Right lobe of liver (tissue), 6 donors: ENCODE data around the gene PRKAB2. TPM values are rescaled to one million over a fixed set of nuclear protein-coding genes. Genes with fewer than 3 reads are reported as not detected.
A peak's percentile ranks its signal among the peaks of the same experiment; 100 is the strongest.

ENCODE experiments used
- ATAC-seq, 4 donors: fragments of 200-7000 bp; cut with Tn5 transposase; one replicate each; pipeline ENCODE4 v1.9.1; 2020; ENCODE audit warnings: mild to moderate bottlenecking in 4 of 4, moderate library complexity in 4 of 4
- DNase-seq, 3 donors: peaks; one replicate each; pipeline ENCODE4 v3.0.0-alpha.2; 2020
- H3K27ac ChIP-seq, 3 donors: fragments of 200-600 bp; one replicate each; pipeline ENCODE4 v1.8.0; 2022
- H3K27me3 ChIP-seq, 2 donors: fragments of 200-600 bp; one replicate each; pipeline ENCODE4 v1.8.0; 2022
- H3K36me3 ChIP-seq, 4 donors: fragments of 200-600 bp; sonication (generic) in 1 of 4; one replicate each; pipeline versions ENCODE4 v1.5.1 to v1.8.0; 2017 to 2022; ENCODE audit warnings: control low read depth in 1 of 4
- H3K4me1 ChIP-seq, 4 donors: fragments of 200-600 bp; sonication (generic) in 1 of 4; one replicate each; pipeline versions ENCODE4 v1.5.1 to v1.8.0; 2017 to 2022; ENCODE audit warnings: control low read depth in 1 of 4
- H3K4me3 ChIP-seq, 3 donors: fragments of 200-600 bp; one replicate each; pipeline ENCODE4 v1.8.0; 2022
- H3K9me3 ChIP-seq, 4 donors: fragments of 200-600 bp; sonication (generic) in 1 of 4; one replicate each; pipeline versions ENCODE4 v1.5.1 to v1.8.0; 2017 to 2022; ENCODE audit warnings: control low read depth in 1 of 4
- CTCF ChIP-seq, 4 donors: fragments of 200-600 bp in 3 of 4; fragments of 450-650 bp in 1 of 4; IDR thresholded peaks; one replicate each; pipeline versions ENCODE4 v1.5.1 to v1.8.0; 2016 to 2022; ENCODE audit warnings: antibody characterized with exemption in 4 of 4, mild to moderate bottlenecking in 2 of 4
- POLR2A ChIP-seq: fragments of 450-650 bp; IDR thresholded peaks from one replicate; pipeline ENCODE4 v1.6.1; 2017; ENCODE audit warnings: antibody characterized with exemption, mild to moderate bottlenecking
- WGBS: methylation state at CpG from one replicate; pipeline ENCODE4 v1.1.6; 2018; ENCODE audit warnings: low coverage, low lambda C conversion rate; ENCODE audit not compliant: insufficient coverage; ENCODE audit errors: missing lambda C conversion rate; 5-methylcytosine and 5-hydroxymethylcytosine counted together
- intact Hi-C, 2 donors: fragments of 100-400 bp; cut with DNase I; formaldehyde crosslinking; loops; one replicate each; pipeline versions ENCODE4 v1.11.2 to v1.14.1; 2022
- total RNA-seq, 6 experiments: library from RNA; depleted of rRNA in 2 of 6; stranded (reverse); fragments of >200 nt in 2 of 6; fragmentation: NEBNext Ultra II Directional in 3 of 6; extraction: Animal tissue kit (Norgen Biotek cat#: 25700) in 3 of 6; gene quantifications; one replicate each; pipeline versions ENCODE4 v1.1.0 to v1.2.4, GENCODE V29; 2016 to 2023
- donor health status: DM: no; HTN: yes; CAD: no.
- donor health status: DM: no; HTN: no; CAD: no.
- donor health status: DM: no; HTN: no; CAD: no.
- donor health status: DM: no; HTN: yes; CAD: no.
- donor health status: DM: no; HTN: yes; CAD: no.

PRKAB2 gene
- total RNA-seq, 6 experiments from 2014 or later: 10.8 to 54.0 (median 25.9) TPM

DNA sequence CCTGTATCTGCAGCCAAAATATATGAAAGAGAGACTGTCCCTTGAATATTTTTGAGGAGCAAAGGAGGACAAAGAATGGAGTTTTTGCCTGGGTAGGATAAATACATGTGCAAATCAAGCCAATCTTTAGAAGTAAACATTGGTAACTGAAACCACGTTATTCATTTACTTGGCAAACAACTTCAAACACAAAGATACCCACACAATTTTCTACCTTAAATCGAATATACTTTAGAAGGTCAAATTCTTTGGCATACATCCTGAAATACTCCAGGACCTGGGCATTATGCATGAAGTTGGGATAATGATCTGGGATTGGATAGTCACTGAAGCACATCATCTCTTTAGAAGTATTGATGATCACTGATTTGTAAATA lies 43.3 kb upstream of the PRKAB2 start:
- TF ChIP-seq CTCF (IDR thresholded peaks at IDR 0.05) (no peak), POLR2A (no peak)
- 12% methylated on average over 2 of the region's 2 CpGs for WGBS
- Histone ChIP-seq H3K4me3 (no peak overlapping the region), H3K27ac (peak overlapping the region in 2 of 3 donors; percentile 57 to 67), H3K4me1 (peaks cover 0 to 73% (median 30%) of the 10 kb centered on the region in 4 donors), H3K36me3 (peaks cover 0 to 65% (median 17%) of the 10 kb centered on the region in 4 donors), H3K27me3 (no peaks in the 10 kb centered on the region), H3K9me3 (no peaks in the 10 kb centered on the region)
- no peak for DNase-seq
- ATAC-seq: peak; percentile 48 to 85 (median 74)
- intact Hi-C loops: no loop called here

DNA sequence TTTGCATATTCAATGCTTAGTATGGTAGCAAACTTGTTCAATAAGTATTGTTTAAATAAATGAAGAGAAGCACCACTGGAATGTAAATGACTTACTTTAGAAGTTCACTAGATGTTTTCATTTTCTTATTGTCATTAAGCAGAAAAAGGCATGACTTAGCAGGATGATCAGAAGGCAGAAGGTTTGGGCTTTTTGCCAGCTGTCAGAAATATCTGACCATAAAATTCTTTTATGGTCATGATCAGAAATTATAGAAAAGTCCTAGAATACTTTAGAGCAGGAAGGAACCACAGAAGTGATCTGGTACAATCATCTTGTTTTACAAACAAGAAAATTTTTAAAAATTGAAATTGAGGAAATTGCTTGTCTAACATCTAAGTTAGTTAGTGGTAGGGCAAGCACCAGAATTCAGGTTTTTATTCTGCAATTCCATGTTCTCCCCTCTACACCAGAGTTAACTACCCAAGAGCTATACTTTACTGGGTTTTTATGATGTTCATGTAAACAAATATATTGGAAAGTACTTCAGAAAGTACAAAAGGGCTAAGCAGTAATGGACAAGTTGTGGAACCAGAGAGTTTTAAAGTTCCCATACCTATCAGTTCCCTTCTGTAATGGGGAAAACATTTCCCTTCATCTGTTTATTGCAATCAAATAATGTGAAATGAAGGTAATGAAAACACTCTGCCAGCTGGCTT lies 42.7 kb upstream of the PRKAB2 start:
- Histone ChIP-seq H3K27ac (peak overlapping the region in 2 of 3 donors; percentile 57 to 66), H3K9me3 (no peaks in the 10 kb centered on the region)

GRCh38 chr1:147214325-147214724 lies 42.1 kb upstream of the PRKAB2 start:
- TF ChIP-seq CTCF (IDR thresholded peaks at IDR 0.05): no peak
- no peak for TF ChIP-seq POLR2A
- H3K27ac ChIP-seq: peak overlapping the region in 2 of 3 donors; percentile 57 to 66
- ATAC-seq (no peak), DNase-seq (no peak)
- WGBS: 51% methylated on average over 7 of the region's 7 CpGs
- no peak overlapping the region for H3K4me3 ChIP-seq
- H3K27me3 ChIP-seq: no peaks in the 10 kb centered on the region
- intact Hi-C loops: no loop called here
- H3K4me1 ChIP-seq: peaks cover 0 to 76% (median 29%) of the 10 kb centered on the region in 4 donors
- H3K36me3 ChIP-seq: peaks cover 0 to 66% (median 13%) of the 10 kb centered on the region in 4 donors
- H3K9me3 ChIP-seq: no peaks in the 10 kb centered on the region

More for the DNA sequence above, 42.7 kb upstream of the PRKAB2 start:
- peaks cover 0 to 73% (median 32%) of the 10 kb centered on the region in 4 donors for H3K4me1 ChIP-seq
- DNase-seq: no peak
- no peak overlapping the region for H3K4me3 ChIP-seq
- intact Hi-C loops: no loop called here
- TF ChIP-seq POLR2A (no peak), CTCF (IDR thresholded peaks at IDR 0.05) (no peak)
- no peaks in the 10 kb centered on the region for H3K27me3 ChIP-seq
- ATAC-seq: no peak
- H3K36me3 ChIP-seq: peaks cover 0 to 65% (median 14%) of the 10 kb centered on the region in 4 donors

- Histone ChIP-seq H3K4me3 (no peak overlapping the region), H3K27ac (peak overlapping the region in 2 of 3 donors; percentile 57 to 66), H3K4me1 (peaks cover 0 to 78% (median 24%) of the 10 kb centered on the region in 4 donors), H3K9me3 (no peaks in the 10 kb centered on the region), H3K27me3 (no peaks in the 10 kb centered on the region), H3K36me3 (peaks cover 0 to 57% (median 16%) of the 10 kb centered on the region in 4 donors)
- intact Hi-C loops: no loop called here
- TF ChIP-seq CTCF (IDR thresholded peaks at IDR 0.05) (no peak), POLR2A (no peak)
- ATAC-seq: peak in 1 of 4 donors; percentile 2
- no peak for DNase-seq
These were observed 41.0 kb upstream of the PRKAB2 start for GRCh38 chr1:147213271-147213670.
